ENCODE data around the gene GALC. TPM values are rescaled to one million over a fixed set of nuclear protein-coding genes. Genes with fewer than 3 reads are reported as not detected.

Gene GALC
- total and polyA plus RNA-seq, 9 of the 15 experiments (the other 6 are each of a cell fraction or from before 2014, with no cell fraction given): 1.6 to 15.0 (median 7.3) TPM

DNA sequence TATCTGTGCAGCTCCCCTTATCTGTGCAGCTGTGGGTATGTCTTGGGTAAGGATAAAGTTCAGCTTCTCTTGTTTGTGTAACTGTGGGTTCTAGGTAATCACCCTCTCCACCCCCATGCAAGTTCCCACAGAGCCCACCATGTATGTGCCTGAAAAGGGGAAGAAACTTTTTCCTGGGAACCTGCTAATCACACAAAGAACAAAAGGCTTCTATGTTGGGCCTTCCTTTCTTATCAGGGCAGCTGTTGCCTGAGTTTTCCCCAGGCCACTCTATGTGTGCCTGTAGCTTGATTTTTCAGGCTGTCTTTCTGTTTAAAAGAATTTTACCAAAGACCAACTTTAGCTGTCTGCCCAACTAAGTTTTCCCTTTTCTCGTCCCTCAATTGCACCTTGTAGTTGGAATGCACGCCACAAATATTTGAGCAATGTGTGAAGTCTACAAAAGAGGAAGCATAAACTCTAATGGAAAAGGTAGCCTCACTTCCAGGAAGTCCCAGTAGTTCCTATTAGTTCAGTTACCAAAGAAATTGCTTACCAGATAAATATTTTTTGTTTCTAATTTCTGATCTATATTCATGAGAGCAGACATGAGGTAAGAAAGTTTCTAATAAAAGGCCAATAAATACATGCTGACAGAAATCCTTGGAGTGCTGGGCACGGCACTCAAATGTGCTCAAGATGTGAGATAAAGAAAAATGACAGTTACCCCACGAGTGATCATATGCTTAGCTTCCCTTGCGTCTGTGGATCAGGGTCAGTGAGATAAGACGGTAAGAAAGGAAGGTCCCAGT, 2.7 kb upstream of the GALC start (continued):
- no peak for TF ChIP-seq ZNF408 (CRISPR knock-in tag; IDR thresholded peaks at IDR 0.05; ENCODE audit: low read depth)
- TF ChIP-seq IRF1 (CRISPR knock-in tag; IDR thresholded peaks at IDR 0.05; ENCODE audit: borderline replicate concordance): no peak
- TF ChIP-seq TEAD1 (CRISPR knock-in tag; IDR thresholded peaks at IDR 0.05): no peak
- no peak for TF ChIP-seq CHCHD3 (CRISPR knock-in tag; IDR thresholded peaks at IDR 0.05)
- no peak for TF ChIP-seq ZFP91 (CRISPR knock-in tag; IDR thresholded peaks at IDR 0.05)
- TF ChIP-seq, protein P1, sequence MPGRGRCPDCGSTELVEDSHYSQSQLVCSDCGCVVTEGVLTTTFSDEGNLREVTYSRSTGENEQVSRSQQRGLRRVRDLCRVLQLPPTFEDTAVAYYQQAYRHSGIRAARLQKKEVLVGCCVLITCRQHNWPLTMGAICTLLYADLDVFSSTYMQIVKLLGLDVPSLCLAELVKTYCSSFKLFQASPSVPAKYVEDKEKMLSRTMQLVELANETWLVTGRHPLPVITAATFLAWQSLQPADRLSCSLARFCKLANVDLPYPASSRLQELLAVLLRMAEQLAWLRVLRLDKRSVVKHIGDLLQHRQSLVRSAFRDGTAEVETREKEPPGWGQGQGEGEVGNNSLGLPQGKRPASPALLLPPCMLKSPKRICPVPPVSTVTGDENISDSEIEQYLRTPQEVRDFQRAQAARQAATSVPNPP (IDR thresholded peaks at IDR 0.05; ENCODE audit: borderline replicate concordance, insufficient read depth, insufficient read length): no peak
- peak; percentile 43; the same call in 1 of the 2 replicates for TF ChIP-seq CXXC5 (CRISPR knock-in tag; IDR thresholded peaks at IDR 0.05)
- TF ChIP-seq BHLHE40 (IDR thresholded peaks at IDR 0.05; ENCODE audit: low read length): peak; percentile 31; the same call in 1 of the 2 replicates
- TF ChIP-seq, protein P2, sequence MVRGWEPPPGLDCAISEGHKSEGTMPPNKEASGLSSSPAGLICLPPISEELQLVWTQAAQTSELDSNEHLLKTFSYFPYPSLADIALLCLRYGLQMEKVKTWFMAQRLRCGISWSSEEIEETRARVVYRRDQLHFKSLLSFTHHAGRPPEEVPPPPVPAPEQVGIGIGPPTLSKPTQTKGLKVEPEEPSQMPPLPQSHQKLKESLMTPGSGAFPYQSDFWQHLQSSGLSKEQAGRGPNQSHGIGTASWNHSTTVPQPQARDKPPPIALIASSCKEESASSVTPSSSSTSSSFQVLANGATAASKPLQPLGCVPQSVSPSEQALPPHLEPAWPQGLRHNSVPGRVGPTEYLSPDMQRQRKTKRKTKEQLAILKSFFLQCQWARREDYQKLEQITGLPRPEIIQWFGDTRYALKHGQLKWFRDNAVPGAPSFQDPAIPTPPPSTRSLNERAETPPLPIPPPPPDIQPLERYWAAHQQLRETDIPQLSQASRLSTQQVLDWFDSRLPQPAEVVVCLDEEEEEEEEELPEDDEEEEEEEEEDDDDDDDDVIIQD (CRISPR knock-in tag; IDR thresholded peaks at IDR 0.05): no peak
- no peak for TF ChIP-seq MCM3 (IDR thresholded peaks at IDR 0.05)
- no peak for TF ChIP-seq CTCFL (IDR thresholded peaks at IDR 0.05; ENCODE audit: borderline replicate concordance, insufficient read depth, low read depth, low read length, poor library complexity, severe bottlenecking)
- no peak for TF ChIP-seq ZNF140 (CRISPR knock-in tag; IDR thresholded peaks at IDR 0.05)
- TF ChIP-seq NFE2L1 (tag; IDR thresholded peaks at IDR 0.05; ENCODE audit: borderline replicate concordance, low read depth): no peak
- peak; percentile 29; the same call in 1 of the 2 replicates for TF ChIP-seq VEZF1 (CRISPR knock-in tag; IDR thresholded peaks at IDR 0.05)
- TF ChIP-seq ZNF274 (IDR thresholded peaks at IDR 0.05; ENCODE audit: borderline replicate concordance, low read depth, low read length): no peak
- TF ChIP-seq JUND (IDR thresholded peaks at IDR 0.05; ENCODE audit: borderline replicate concordance, low read depth, low read length): no peak
- no peak for TF ChIP-seq JUND (tag; IDR thresholded peaks at IDR 0.05; ENCODE audit: borderline replicate concordance, low read depth, low read length)
- TF ChIP-seq KLF16 (IDR thresholded peaks at IDR 0.05): no peak
